CD4-positive, alpha-beta T cell treated with Interleukin-21 for 1 hour (primary cell): ENCODE data around the gene CPNE4.

Experiments
- DNase-seq: peaks from one replicate; pipeline ENCODE4 v3.0.0-alpha.2; 2020

CPNE4 gene

GRCh38 chr3:131795390-131796090, 239.3 kb downstream of the CPNE4 start:
- no peak for DNase-seq

GRCh38 chr3:131794766-131795388, 239.9 kb downstream of the CPNE4 start:
- DNase-seq = peak; percentile 34

DNA sequence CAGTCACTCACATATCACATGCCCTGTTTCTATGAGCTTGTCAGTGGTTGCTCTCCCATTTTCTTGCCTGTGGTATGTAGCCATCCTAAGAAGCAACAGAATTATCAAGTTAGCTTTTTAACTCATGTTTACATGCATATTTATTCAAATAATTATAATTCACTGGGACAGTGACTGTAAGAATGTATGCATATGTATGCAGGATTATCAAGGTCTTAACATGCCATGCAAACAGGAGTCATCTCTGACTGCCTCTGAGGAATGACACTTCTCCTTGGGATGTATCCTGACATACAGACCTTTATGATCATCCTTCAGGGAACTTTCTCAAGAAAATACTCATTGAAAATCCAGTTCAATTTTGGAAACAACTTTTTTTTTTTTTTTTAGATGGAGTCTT, 240.9 kb downstream of the CPNE4 start:
- DNase-seq = no peak

DNA sequence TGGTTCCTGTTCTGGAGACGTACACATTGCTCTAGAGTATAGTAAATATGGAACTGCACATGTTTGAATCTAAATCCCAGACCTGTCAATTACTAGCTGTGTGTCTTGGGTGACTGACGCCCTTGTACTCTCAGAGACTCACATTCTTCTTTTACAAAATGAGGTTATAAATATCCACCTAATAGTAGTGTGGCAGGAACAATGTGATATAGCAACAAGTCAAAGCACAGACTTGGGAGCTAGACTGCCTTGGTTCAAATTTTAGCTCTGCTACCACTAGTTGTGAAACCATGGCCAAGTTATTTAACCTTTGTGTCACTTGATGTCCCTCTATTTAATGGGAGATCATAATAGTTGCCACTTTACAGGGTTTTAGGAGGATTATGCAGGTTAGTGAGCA, 245.6 kb downstream of the CPNE4 start:
- no peak for DNase-seq

DNA sequence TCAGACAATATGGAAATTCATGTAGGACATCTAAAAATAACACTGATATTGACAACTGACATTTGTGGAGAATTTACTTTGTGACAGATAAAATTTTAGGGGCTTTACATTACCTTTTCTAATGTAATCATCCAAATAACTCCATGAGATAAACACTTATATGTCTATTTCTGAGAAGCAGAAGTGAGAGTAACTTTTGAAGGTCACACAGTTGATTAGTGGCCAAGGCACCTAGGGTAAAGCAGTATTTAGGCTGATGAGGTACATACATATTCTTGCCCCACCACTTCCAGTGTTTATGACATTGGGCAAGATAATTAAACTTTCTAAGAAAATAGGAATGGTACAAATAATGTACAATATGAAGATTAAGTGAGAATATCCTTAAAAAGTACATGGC, 248.4 kb downstream of the CPNE4 start:
- DNase-seq = no peak

DNA sequence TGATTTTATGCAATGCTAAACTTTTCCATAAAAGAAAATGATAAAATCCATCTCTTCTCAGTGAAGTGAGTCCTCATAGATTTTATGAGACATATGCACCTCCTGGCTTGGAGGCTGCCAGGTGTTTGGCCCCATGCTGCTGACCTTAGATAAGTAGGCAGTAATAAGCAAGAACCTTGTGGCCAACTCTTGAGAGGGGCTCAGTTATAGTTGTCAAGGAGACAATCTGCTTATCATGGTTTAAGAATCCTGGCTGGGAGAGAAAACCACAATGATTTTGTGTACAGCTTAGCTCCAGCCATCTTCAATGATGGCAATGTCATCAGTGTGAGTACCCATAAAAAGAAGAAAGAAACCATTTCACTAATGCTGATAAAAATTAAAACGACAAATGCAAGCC, 252.1 kb downstream of the CPNE4 start:
- no peak for DNase-seq

GRCh38 chr3:131778526-131778925, 256.3 kb downstream of the CPNE4 start:
- no peak for DNase-seq

DNA sequence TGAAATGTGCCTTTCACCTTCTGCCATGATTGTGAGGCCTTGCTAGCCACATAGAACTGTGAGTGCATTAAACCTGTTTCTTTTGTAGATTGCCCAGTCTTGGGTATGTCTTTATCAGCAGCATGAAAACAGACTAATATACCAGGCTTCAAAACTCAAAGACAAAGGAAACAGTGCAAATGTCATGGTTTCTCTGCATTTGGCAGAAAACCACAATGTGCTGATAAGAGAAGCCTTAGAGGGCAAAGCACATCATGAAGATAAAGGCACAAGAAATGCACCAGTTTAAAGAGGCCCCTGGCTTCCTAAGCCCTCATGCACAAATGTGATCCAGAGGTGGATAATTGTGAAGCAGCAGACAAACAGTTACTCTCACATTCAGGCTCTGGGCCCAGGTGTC, 259.2 kb downstream of the CPNE4 start:
- DNase-seq = no peak

DNA sequence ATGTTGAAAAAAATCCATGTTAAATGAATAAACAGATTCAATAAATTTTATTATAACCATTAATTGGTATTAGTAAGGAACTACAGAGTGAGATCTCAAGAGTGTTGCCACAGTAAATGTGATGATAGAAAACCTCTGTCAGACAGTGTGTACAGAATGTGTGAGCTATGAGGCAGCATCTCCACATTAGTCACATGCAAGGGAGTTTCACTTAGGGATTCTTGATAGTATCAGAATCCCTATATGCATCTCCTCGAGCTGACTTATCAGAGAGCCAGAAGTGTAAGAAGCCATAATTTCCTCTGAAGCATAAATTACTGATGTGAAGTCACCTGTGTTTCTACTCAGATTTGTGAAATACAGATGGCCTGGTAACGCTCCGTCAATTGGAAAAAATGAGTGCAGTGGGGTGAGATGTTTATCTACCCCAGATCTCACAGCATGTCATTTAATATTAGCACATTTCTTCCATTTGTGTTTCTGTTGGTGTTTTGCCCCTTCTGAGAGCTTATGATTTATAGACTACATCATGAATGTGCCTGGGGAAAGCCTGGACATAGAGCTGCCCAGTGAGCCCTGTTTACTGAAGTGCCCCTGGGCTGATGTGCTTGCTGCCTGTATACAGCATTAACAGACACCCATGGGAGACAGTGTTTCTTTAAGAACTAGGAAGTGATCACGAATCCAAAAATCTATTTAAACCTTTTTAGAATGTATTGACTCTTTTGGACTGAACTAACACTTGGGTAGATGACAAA, 262.4 kb downstream of the CPNE4 start:
- no peak for DNase-seq

GRCh38 chr3:131762981-131763564, 271.7 kb downstream of the CPNE4 start:
- DNase-seq = no peak

- DNase-seq = no peak
Measured at GRCh38 chr3:131756405-131756804, 278.4 kb downstream of the CPNE4 start.

DNA sequence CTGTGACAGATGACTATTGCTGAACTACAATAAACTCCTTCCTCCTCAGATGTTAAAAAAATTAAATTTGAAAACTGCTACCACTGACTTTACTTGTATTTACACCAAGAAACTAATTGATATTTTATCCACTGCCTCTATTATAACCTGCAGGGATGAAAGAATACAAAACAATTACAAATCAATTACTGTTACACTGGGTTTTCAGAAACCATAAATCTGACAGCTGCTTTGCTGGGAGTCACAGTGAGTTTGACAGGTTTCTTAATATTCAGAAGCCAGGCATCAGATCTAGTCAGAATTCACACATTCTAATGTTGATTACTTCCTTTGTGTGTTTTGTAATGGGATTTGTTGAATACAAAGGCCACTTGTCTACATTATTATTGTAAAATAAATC, 279.4 kb downstream of the CPNE4 start:
- DNase-seq = no peak

GRCh38 chr3:131750256-131750655, 284.6 kb downstream of the CPNE4 start:
- no peak for DNase-seq

GRCh38 chr3:131749826-131750225, 285.0 kb downstream of the CPNE4 start:
- no peak for DNase-seq

GRCh38 chr3:131747466-131747865, 287.3 kb downstream of the CPNE4 start:
- DNase-seq = no peak

GRCh38 chr3:131744765-131745164, 290.0 kb downstream of the CPNE4 start:
- DNase-seq = no peak

DNA sequence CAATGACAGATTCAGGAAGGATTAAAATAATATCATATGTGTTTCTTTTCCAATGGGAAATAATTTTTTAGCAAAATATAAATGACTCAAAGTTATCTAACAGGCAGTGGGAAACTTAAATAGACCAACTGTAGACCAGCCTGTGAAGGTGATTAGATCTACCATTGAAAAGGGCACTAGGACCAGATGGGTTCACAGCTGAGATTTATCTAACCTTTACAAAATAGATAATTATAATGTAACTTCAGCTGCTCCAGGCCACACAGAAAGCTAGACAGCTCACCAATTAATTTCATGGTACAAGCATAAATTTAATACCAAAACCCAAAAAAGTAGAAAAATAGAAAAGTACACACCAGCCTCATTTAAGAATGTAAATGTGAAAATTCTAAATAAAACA, 291.7 kb downstream of the CPNE4 start:
- DNase-seq = no peak

- DNase-seq = no peak
Measured at GRCh38 chr3:131739211-131739610, 295.6 kb downstream of the CPNE4 start.

DNA sequence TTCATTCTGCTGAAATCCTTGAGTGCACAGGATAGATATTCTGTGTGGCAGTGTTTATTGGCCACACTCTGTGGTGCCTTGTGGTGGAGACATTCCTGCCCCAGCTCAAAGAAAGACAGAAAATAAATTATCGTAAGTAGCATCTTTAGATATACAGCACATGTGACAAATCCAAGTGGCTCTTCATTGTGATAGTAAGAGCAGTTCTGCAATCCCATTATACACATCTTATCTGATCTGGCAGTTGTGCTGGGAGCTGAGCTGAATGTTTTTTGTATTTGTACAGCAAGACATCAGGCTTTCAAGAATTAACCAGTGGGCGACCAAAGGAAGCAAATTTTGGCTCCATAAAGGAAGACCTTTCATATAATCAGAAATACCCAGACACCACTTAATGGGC, 296.7 kb downstream of the CPNE4 start:
- no peak for DNase-seq

GRCh38 chr3:131735544-131735943, 299.3 kb downstream of the CPNE4 start:
- no peak for DNase-seq

GRCh38 chr3:131735116-131735515, 299.7 kb downstream of the CPNE4 start:
- no peak for DNase-seq

- no peak for DNase-seq
Measured at GRCh38 chr3:131733086-131733841, 301.6 kb downstream of the CPNE4 start.

DNA sequence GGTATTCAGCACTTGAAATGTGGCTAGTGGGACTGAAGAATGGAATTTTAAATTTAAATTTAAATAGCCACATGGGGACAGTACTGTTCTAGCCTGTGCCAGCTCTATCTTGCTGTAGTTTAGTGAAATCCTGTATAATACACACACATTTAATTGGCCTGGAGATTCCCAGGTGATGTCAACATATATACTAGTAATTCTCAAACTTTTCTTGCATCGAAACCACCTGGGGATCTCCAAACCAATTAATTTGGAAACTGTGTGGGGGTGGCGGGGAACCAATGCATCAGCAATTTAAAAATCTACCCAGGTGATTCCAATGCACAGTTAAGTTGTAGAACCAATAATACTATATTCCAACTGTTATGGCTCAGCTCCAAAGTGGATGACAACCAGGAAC, 303.1 kb downstream of the CPNE4 start:
- no peak for DNase-seq
